NCI-H187 (cell line): Measurements from ENCODE around the gene SIGLECL1.
"Not testable (repeated sequence)": the region's sequence is repeated elsewhere in the genome, so short reads cannot be mapped to it uniquely, and the experiment has no call there.

ENCODE experiments used
- DNase-seq, 2 experiments: peaks; one replicate each; lab custom pipeline; 2025; lab: John Stamatoyannopoulos, UW

Gene SIGLECL1

GRCh38 chr19:51250786-51251467 lies at the start of gene SIGLECL1:
Gene SIGLECL1, plus strand, starts transcription at chr19:51251080. Its CDS starts 12,993 bp downstream, at chr19:51264073.
- DNase-seq: no peak

GRCh38 chr19:51201712-51202111 lies 49.2 kb upstream of the SIGLECL1 start:
- DNase-seq: no peak

- no peak for DNase-seq
Observed at GRCh38 chr19:51203916-51204315, 47.0 kb upstream of the SIGLECL1 start.

- no peak for DNase-seq
Observed at GRCh38 chr19:51204321-51204720, 46.6 kb upstream of the SIGLECL1 start.

- DNase-seq: no peak
Observed at GRCh38 chr19:51207747-51208146, 43.1 kb upstream of the SIGLECL1 start.

GRCh38 chr19:51210191-51210784 lies 40.6 kb upstream of the SIGLECL1 start:
- DNase-seq: no peak

GRCh38 chr19:51210874-51211361 lies 40.0 kb upstream of the SIGLECL1 start:
- not testable (repeated sequence) for DNase-seq

GRCh38 chr19:51211833-51212232 lies 39.0 kb upstream of the SIGLECL1 start:
- DNase-seq: no peak

GRCh38 chr19:51219307-51219706 lies 31.6 kb upstream of the SIGLECL1 start:
- DNase-seq: no peak

- DNase-seq: no peak
Observed at GRCh38 chr19:51219971-51220370, 30.9 kb upstream of the SIGLECL1 start.

- no peak for DNase-seq
Observed at GRCh38 chr19:51220996-51221395, 29.9 kb upstream of the SIGLECL1 start.

GRCh38 chr19:51224163-51224641 lies 26.7 kb upstream of the SIGLECL1 start:
- DNase-seq: no peak

GRCh38 chr19:51224898-51225393 lies 25.9 kb upstream of the SIGLECL1 start, which contains the start of gene CD33:
Gene CD33, plus strand, starts transcription at chr19:51225080. Its CDS starts 39 bp downstream, at chr19:51225119.
- not testable (repeated sequence) for DNase-seq

- DNase-seq: no peak
Observed at GRCh38 chr19:51226067-51226466, 24.8 kb upstream of the SIGLECL1 start.

GRCh38 chr19:51227326-51227725 lies 23.6 kb upstream of the SIGLECL1 start:
- no peak for DNase-seq

GRCh38 chr19:51227966-51228365 lies 22.9 kb upstream of the SIGLECL1 start:
- no peak for DNase-seq

- no peak for DNase-seq
Observed at GRCh38 chr19:51240866-51241265, 10.0 kb upstream of the SIGLECL1 start.

GRCh38 chr19:51242881-51243630 lies 7.8 kb upstream of the SIGLECL1 start:
- DNase-seq: no peak

- DNase-seq: no peak
Observed at GRCh38 chr19:51246164-51246552, 4.7 kb upstream of the SIGLECL1 start.

- no peak for DNase-seq
Observed at GRCh38 chr19:51247972-51248590, 2.8 kb upstream of the SIGLECL1 start.

- DNase-seq: no peak
Observed at GRCh38 chr19:51251468-51251820, 564 bp downstream of the SIGLECL1 start.
